ENCODE measurements around the gene F12. TPM values are rescaled to one million over a fixed set of nuclear protein-coding genes. Genes with fewer than 3 reads are reported as not detected.

Gene F12
- total and polyA plus RNA-seq, 2 of the 8 experiments (the other 6 are each of a cell fraction or from before 2014, with no cell fraction given), result 6.5 to 7.8 TPM

DNA sequence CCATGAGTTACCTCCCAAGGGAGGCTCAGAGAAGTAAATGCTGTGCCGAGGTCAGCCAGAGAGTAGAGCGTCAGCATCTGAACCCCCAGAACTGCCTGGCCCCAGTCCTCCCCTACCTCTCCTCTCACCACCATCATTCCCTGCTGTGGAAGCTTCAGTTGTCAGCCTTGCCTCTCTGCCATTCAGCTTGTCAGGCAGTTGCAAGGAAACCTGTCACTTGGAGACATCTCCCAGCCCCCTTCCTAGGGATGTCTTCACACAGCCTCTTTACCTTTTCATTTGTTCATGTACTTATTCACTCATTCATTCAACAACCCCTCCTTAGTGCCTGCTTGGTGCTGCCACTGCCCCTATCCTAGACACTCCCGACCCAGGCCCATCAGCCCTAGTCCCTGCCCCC is 49.5 kb downstream of the F12 start:
- Histone ChIP-seq H3K18ac (ENCODE audit: extremely low read depth, low read length) (no peak overlapping the region), H3K9me3 (ENCODE audit: insufficient read depth in 2 of 2, low read depth in 1 of 2, low read length in 1 of 2) (no peaks in the 10 kb centered on the region), H2BK120ac (replicated peaks; ENCODE audit: low read depth, low read length) (no peak overlapping the region), H2BK15ac (ENCODE audit: low read length) (no peak overlapping the region), H3K4me1 (replicated peaks in 1 of 4; ENCODE audit: control insufficient read depth in 3 of 4, insufficient read depth in 4 of 4, low read length in 3 of 4) (peaks cover 0 to 11% (median 8%) of the 10 kb centered on the region in 4 experiments; a peak in 6 of 7 replicates), H3K4me2 (ENCODE audit: insufficient read depth in 1 of 2, low read depth in 2 of 2, low read length in 2 of 2) (no peak overlapping the region), H3K4me3 (ENCODE audit: extremely low read depth in 1 of 4, insufficient read depth in 2 of 4, low read depth in 3 of 4, low read length in 4 of 4) (no peak overlapping the region), H4K8ac (ENCODE audit: extremely low read depth, insufficient read depth, low read length) (no peak overlapping the region), H3K36me3 (ENCODE audit: control insufficient read depth in 2 of 4, insufficient read depth in 4 of 4, low read length in 3 of 4) (no peaks in the 10 kb centered on the region), H2BK12ac (ENCODE audit: low read depth, low read length) (no peak overlapping the region), H3K27me3 (replicated peaks in 1 of 4; ENCODE audit: control insufficient read depth in 3 of 4, extremely low read depth in 1 of 4, insufficient read depth in 3 of 4, low read length in 3 of 4) (peaks cover 0 to 6% (median 4%) of the 10 kb centered on the region in 4 experiments; a peak in 4 of 7 replicates), H3K79me1 (ENCODE audit: low read depth, low read length) (no peaks in the 10 kb centered on the region), H3K9ac (replicated peaks in 1 of 4; ENCODE audit: extremely low read depth in 1 of 4, low read depth in 3 of 4, low read length in 3 of 4) (no peak overlapping the region), H2BK5ac (ENCODE audit: low read depth, low read length) (no peak overlapping the region), H3K14ac (ENCODE audit: insufficient read length) (no peak overlapping the region), H3K27ac (ENCODE audit: low read depth, low read length) (no peak overlapping the region; the same call in 1 of the 2 replicates), H2BK20ac (ENCODE audit: low read length) (no peak overlapping the region), H2AK5ac (ENCODE audit: low read depth, low read length) (no peak overlapping the region), H3K23me2 (ENCODE audit: low read depth, low read length) (peaks cover 3% of the 10 kb centered on the region; the same call in 1 of the 2 replicates), H4K20me1 (replicated peaks in 1 of 2; ENCODE audit: control insufficient read depth in 1 of 2, insufficient read depth in 2 of 2, low read length in 2 of 2) (no peaks in the 10 kb centered on the region), H4K91ac (replicated peaks; ENCODE audit: insufficient read length, low read length) (no peak overlapping the region), H4K5ac (ENCODE audit: insufficient read length, low read depth, low read length) (no peak overlapping the region), H3K56ac (replicated peaks; ENCODE audit: insufficient read length, low read depth, low read length) (no peak overlapping the region), H2AFZ (ENCODE audit: low read length) (no peak overlapping the region), H3K79me2 (ENCODE audit: control insufficient read depth in 1 of 2, insufficient read depth in 2 of 2, low read length in 2 of 2) (no peaks in the 10 kb centered on the region), H3K4ac (replicated peaks; ENCODE audit: insufficient read length, low read depth, low read length) (no peak overlapping the region), H3K23ac (ENCODE audit: insufficient read length) (no peak overlapping the region)
- ChIA-PET CTCF (ENCODE audit: partially characterized antibody) (interaction anchor here (1.4 to 15.6 kb wide), 5 partner anchors 10 to 46 kb away, joined by 3 to 251 read pairs (median 20); partner anchors contain the start of gene MXD3), POLR2A (ENCODE audit: partially characterized antibody) (interaction anchor here (0.7 to 3.1 kb wide), 3 partner anchors 9 to 88 kb away, joined by 3 to 25 read pairs (median 4); partner anchors contain the start of gene LMAN2)
- 77% methylated on average over 3 of the region's 3 CpGs; no CpG with 5 or more reads in 1 of the 2 experiments for WGBS, 2 experiments (ENCODE audit: extremely low coverage in 1 of 2, insufficient coverage in 1 of 2, insufficient read length in 1 of 2, insufficient replicate concordance in 2 of 2, low coverage in 1 of 2, low lambda C conversion rate in 2 of 2, missing lambda C conversion rate in 1 of 2)
- no peak for FAIRE-seq
- no peak for DNase-seq (ENCODE audit: low read depth in 1 of 2, low spot score in 2 of 2)
- TF ChIP-seq ASH2L (IDR thresholded peaks at IDR 0.05; ENCODE audit: low read length), result no peak
- TF ChIP-seq SRF (IDR thresholded peaks at IDR 0.05; ENCODE audit: low read depth, low read length), result no peak
- TF ChIP-seq CEBPB (IDR thresholded peaks at IDR 0.05; ENCODE audit: low read depth, low read length), result no peak
- TF ChIP-seq RNF2 (IDR thresholded peaks at IDR 0.05; ENCODE audit: borderline replicate concordance, low read depth, low read length, missing control alignments, poor library complexity, severe bottlenecking), result no peak
- TF ChIP-seq KDM4A (IDR thresholded peaks at IDR 0.05; ENCODE audit: low read depth, low read length, severe bottlenecking), result no peak
- no peak for TF ChIP-seq BACH1 (IDR thresholded peaks at IDR 0.05; ENCODE audit: low read length)
- TF ChIP-seq BCL11A (IDR thresholded peaks at IDR 0.05; ENCODE audit: low read depth in 2 of 2, low read length in 2 of 2), result no peak
- TF ChIP-seq SIX5 (IDR thresholded peaks at IDR 0.05; ENCODE audit: low read depth, low read length), result no peak
- no peak for TF ChIP-seq SP1 (IDR thresholded peaks at IDR 0.05; ENCODE audit: low read depth, low read length)
- no peak for TF ChIP-seq TEAD4 (IDR thresholded peaks at IDR 0.05; ENCODE audit: low read depth, low read length)
- TF ChIP-seq POLR2A (IDR thresholded peaks at IDR 0.05; ENCODE audit: control extremely low read depth in 1 of 2, low read depth in 2 of 2, low read length in 2 of 2), result no peak
- TF ChIP-seq CHD1 (IDR thresholded peaks at IDR 0.05; ENCODE audit: low read depth, low read length), result no peak
